ENCODE results near the gene CDKAL1. TPM values are rescaled to one million over a fixed set of nuclear protein-coding genes. Genes with fewer than 3 reads are reported as not detected.

CDKAL1 gene
- total RNA-seq, 2 donors from 2014 or later = 11.7 to 12.5 TPM

DNA sequence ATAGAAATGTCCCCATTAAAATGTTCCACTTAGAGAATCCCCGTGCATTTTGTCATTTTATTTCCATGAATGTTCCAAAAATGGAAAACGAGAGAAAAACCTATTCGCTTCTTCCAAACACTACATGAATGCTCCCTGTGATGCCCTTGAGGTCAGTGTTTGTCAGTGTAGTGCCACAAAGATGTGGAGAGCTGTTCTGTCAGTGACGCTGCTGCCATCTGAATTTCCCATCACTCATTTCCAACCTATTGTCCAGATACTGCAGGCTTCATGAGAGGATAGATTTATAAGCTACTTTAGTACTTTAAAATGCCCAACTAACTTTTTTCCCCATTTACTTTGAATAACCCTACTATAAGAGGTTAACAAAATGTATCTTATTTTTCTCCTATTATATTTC lies 335.8 kb downstream of the CDKAL1 start:
- ATAC-seq (no peak), DNase-seq (no peak)
- intact Hi-C loops (cut with DNase I, micrococcal nuclease) = no loop called here

DNA sequence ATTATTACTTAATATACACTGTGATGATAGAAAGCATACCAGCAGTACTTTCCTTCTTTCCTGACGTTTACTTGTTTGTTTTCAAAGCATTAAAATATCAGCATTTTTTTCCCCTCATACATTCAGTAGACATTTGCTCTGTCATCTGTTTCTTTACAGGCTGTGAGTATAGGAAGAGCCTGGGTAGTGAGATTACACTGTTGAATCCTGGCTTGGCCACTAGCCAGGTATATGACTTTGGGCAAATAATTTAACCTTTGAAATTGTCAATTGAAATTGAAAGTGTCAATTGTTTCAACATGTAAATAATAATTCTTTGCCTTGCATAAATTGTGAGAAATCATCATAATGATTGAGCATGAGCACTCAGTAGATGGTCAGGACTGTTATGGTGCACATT lies 336.2 kb downstream of the CDKAL1 start:
- ATAC-seq = no peak
- no peak for DNase-seq
- intact Hi-C loops (cut with DNase I, micrococcal nuclease) = no loop called here

DNA sequence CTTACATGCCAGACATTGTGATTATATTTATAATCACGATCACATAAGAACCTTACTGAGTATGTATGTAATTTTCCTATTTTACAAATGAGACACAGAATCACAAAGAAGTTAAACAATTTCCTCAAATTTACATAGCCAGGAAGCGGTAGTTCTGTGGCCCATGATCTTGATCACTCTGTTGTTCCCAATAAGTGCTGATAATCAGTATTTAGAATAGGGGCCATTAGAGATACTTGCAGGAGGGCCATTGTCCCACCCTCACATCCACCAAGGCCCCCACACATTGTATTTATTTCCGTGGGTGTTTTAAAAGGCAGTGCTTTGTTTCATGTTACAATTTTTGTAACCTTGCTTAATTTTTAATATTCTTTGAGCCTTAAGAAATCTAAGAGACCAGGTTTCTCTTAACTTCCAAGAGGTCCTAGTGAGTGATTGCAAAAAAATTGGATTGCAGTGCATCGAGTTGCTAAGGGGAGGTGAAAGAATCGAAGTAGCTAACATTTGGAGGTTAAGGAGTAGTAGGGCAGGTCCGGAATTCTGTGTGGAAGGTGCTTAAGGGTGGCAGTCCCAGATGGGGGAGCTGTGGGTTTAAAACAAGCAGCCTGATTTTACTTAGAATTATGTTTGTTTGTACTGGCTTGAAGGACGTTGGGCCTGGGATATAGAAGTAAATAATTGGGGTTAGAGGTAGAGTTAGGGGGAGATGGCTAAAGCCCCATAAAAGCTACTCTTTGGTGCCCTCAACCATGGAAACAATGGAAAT lies 339.4 kb downstream of the CDKAL1 start:
- intact Hi-C loops (cut with DNase I, micrococcal nuclease) = no loop called here
- peak; percentile 49 for ATAC-seq
- DNase-seq = no peak

DNA sequence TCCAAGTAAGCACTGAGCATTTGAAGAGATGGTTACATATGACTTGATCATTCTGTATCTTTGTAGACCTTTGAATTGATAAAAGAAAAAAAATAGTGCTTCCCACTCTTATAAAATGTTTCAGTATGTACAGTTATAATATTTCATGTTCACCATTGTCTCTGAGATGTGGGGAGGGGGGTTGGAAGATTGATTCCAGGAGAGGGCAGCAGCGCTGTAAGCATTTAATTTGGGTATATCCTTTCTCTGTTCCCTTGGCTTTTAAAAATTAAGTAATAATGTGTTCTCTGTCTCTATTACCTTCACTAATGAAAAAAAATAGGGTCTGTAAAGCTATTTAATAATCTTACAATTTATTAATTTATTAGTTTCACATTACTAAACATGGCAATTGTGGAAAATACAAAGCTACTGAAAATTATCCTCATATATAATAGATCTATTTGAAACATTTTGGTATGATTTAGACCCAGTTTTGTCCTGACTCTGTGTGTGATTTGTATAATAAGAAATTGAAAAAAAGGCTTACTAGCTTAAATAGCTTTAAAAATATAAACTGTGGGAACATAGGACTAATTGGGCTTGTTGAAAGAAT lies 341.2 kb downstream of the CDKAL1 start:
- intact Hi-C loops (cut with DNase I, micrococcal nuclease) = no loop called here
- peak; percentile 34 for ATAC-seq
- peak in 1 of 2 donors; percentile 13 for DNase-seq

DNA sequence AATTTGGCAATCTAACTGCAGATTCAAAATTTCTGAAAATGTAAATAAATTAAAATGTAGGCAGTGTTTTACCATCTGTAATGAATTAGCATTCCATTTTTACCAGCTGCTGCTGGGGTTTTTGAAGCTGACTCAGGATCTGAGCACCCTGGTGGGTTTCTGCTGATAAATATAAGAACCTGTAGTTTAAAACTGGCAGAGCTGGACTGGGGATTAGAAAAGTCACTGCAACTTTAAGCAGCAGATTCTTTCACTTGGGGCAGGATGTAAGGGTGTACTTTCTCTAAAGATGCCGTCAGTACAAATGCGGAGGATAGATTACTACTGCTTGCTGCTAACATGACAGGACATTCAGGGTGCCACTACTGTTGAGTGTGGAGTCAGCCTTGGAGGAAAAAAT lies 341.8 kb downstream of the CDKAL1 start:
- ATAC-seq (no peak), DNase-seq (no peak)
- intact Hi-C loops (cut with DNase I, micrococcal nuclease) = no loop called here

DNA sequence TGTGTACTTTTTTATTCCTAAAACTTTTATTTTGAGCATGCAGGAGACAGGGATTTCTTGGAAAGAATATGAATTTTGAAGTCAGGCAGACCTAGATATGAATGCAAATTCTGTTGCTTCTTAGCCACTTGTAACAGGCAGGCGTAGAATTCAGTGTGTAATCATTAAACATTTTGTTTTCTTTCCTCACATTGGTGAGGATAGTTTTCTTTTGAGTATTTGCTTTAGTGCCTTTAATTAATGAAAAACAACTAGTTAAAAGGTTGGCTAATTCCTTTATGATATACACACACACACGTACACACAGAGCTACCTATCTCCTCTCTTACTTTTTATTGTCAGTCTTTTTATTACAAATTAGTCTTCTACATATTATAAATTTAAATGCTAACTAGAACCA lies 342.3 kb downstream of the CDKAL1 start:
- intact Hi-C loops (cut with DNase I, micrococcal nuclease) = no loop called here
- no peak for DNase-seq

DNA sequence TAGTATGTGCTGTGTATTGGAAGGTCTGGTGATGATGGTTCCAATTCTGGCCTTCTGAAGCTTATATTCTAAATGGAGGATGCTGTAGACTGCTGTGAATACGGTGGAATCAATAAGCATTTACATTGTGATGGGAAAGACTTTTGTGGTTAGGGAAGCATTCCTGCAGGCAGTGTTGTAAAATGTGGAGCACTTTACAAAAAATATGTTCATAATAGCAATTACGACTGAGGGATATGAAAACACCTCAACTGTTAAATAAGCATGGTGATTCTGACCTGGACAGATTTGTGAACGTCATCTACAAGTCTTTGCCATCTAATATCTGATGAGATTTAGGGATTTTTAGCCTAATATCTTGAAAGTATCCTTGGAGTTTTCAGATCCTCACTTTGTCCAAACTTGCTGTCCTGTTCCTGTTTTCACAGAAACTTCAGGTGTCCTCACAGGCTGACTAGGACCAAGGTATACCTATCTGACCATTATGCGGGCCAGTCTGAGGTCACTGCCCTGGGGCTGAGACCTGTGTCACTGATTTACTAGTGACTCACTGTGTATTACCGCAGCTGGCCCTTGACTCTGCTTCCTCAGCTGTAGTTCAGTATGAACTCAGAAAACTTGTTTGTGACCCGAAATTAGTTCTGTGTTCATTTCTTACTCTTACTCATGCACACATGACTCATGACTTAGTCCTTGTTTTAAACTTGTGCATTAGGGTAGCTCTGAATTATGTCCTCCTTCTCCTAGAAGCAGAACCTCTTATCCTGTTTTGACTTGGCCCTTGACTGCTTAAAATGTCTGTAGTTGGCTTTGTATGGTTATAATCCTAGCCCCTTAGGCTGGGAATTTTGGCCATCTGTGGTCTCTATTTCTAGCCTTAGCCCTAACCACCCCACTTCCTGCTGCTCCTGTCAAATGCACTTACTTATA lies 343.0 kb downstream of the CDKAL1 start:
- ATAC-seq (peak; percentile 95), DNase-seq (peak; percentile 16 to 28)
- intact Hi-C loops (cut with DNase I, micrococcal nuclease) = no loop called here

More for the DNA sequence above, 342.3 kb downstream of the CDKAL1 start:
- ATAC-seq = no peak

DNA sequence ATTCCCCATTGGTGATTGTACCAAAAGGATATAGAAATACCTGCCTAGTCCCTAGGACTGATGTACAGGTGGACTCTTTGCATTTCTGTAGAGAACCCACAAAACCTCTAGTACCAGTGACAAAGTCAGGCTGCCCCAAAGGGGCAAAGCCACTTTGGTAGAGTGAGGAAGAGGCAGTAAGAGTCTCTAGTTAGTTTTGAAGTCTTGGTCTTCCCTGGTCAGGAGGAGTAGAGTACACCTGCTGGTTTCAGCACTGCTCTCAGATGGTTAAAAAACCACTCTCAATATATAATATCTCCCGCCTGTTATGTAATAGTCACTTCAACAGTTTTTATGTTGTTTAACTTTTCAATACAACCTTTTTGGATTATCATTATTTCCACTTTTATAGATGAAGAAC lies 344.9 kb downstream of the CDKAL1 start:
- no peak for ATAC-seq
- intact Hi-C loops (cut with DNase I, micrococcal nuclease) = no loop called here
- no peak for DNase-seq

DNA sequence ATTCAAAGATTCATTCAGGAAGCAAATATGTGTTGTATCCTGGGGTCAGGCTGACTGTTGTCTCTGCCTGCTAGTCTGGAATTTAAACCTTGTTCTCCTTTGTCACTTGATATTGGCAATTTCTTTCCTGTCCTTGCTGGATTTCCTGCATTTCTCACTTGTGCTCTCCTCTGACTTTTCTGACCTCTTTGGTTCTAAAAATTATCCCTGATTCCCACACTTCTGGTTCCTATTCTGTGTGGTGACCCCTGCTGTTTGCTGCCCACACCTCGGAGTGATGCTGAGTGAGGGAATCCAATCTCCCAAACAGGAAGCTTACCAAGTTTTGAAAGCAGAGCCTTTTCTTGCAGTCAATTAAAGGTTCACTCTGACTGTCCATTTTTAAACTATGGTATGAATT lies 345.3 kb downstream of the CDKAL1 start:
- DNase-seq (no peak), ATAC-seq (no peak)
- intact Hi-C loops (cut with DNase I, micrococcal nuclease) = no loop called here

DNA sequence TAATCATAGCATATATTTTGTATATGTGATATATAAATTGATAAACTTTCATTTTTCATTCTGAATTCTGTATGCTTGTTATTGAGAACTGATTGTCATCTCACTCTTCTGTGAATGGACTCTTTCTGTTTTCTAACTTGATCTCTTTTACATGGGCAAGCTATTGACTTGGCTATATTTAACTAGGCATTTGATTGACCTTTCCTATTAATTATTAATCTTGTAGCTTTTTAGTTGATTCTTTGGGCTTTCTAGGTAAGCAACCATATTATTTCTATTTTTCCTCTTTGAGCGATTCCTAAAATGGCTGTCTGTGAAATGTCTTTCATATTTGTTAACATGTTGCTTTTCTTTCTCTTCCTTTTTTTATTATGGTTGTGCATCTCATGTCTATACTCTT lies 347.1 kb downstream of the CDKAL1 start:
- intact Hi-C loops (cut with DNase I, micrococcal nuclease) = no loop called here
- ATAC-seq (no peak), DNase-seq (no peak)

DNA sequence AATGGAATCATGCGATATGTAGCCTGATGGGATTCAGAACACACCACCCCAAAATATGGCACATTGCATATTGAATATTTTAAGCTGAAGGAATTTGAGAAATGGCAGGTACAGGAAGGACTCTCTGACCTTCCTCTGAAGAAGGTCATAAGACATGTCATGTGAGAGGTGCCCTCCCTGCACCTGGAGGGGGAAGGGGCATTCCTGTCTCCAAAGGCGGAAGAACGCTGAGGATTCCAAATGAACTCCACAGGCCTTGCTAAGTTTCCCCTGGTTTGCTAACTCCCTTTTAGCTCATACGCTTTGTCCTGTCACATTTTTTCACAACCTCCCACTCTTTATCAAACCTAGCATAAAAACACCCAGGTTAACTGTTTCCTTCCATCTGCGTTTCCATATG lies 347.8 kb downstream of the CDKAL1 start:
- DNase-seq (no peak), ATAC-seq (no peak)
- intact Hi-C loops (cut with DNase I, micrococcal nuclease) = no loop called here

DNA sequence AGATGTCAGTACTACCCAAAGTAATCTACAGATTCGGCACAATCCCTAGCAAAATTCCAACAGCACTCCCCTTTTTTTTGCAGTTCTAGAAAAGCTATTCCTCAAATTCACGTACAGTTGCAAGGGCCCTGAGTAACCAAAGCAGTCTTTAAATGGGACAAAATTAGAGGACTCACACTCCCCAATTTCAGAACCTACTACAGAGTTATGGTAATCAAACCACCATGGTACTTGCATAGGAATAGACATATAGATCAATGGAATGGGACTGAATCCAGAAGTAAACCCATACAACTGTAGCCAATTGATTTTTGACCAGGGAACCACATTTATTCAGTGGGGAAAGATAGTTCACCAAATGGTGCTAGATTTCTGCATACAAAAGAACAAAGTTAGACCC lies 350.8 kb downstream of the CDKAL1 start:
- DNase-seq (no peak), ATAC-seq (no peak)
- intact Hi-C loops (cut with DNase I, micrococcal nuclease) = no loop called here

DNA sequence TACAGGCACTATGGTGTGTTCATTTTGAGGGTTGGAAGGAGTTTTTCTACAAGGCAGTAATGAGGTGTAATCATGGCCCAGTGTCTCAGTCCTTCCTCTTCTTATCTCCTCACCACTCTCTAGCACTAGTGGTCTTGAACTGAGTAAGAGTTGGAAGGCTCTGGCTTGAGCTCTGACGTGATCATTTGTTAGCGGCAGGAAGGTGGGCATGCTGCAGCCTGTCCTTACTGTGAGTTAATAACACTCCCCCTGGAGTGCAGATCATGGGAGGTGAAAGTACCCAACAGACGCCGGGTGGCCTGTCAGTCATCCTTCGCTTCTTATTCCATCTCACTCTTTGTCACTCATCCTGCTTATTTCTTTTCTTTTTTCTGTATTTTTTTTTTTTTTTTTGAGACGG lies 356.9 kb downstream of the CDKAL1 start:
- ATAC-seq (no peak), DNase-seq (no peak)
- intact Hi-C loops (cut with DNase I, micrococcal nuclease) = no loop called here

DNA sequence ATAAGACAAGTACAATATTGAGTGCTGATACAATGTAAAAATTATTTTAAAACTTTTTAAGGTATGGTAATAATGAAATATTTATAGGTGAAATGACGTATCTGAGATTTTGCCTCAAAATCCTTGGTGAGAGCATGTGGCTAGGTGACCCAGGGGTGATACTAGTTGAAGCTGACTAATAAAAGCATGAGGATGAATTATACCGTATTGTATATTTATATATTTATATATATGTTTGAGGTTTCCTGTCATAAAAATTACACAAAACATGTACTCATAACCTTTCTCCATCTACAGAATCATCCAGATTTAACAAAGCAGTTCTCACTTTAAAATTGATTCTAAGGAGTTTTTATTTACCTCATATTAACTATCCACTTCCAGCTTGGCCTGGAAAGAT lies 358.1 kb downstream of the CDKAL1 start:
- ATAC-seq (no peak), DNase-seq (no peak)
- intact Hi-C loops (cut with DNase I, micrococcal nuclease) = no loop called here

DNA sequence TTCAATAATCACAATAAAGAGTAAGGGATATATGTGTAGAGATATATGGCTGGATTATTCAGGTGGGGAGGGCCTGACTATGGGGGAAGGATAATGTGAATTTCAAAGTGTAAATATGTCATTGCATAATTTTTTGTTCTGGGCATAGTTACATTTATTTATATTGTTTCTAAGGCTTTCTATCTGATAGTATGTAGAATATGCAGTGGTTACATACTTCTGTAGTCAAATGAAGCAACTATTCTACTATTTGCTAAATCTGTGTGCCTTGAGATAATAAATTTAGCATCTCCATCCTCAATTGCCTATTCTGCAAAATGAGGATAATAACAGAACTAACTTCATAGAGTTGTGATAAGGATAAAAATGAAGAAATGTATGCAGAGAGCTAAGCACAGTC lies 359.2 kb downstream of the CDKAL1 start:
- DNase-seq (no peak), ATAC-seq (no peak)
- intact Hi-C loops (cut with DNase I, micrococcal nuclease) = no loop called here

DNA sequence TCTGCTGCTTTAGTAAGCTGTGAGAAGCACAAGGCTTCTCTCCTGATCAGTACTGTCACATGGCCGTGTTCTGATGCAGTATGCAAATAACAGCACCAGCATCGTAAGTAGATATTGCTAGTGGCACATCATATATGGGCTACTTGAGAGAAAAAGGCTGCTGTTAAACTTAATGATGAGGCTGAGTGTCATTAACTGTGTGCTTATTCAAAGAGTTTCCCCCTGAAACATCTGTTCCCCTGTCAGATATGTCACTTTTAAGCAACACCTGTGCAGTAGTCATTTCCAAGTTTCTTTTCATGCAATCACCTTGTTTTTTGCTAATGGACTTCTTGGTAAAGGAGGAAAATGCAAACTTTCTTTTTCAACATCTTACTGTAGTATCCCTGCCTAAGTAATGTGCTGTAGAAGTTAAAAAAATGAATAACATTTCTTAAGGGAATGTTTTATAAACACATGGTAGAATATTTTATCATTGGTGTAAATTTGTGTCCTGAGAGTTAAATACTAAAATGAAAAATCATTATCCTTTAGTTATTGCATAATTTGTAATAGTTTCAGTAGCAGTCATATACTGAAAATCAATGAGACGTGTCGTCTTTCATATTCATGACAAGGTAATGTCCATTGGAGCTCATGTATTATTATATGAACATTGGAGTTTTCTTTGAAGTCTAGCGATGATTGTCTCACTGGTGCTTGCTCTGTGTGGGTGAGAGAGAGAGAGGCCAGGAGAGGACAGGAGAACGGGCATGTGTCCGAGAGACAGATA lies 366.3 kb downstream of the CDKAL1 start:
- intact Hi-C loops (cut with DNase I, micrococcal nuclease) = no loop called here
- DNase-seq (no peak), ATAC-seq (no peak)

DNA sequence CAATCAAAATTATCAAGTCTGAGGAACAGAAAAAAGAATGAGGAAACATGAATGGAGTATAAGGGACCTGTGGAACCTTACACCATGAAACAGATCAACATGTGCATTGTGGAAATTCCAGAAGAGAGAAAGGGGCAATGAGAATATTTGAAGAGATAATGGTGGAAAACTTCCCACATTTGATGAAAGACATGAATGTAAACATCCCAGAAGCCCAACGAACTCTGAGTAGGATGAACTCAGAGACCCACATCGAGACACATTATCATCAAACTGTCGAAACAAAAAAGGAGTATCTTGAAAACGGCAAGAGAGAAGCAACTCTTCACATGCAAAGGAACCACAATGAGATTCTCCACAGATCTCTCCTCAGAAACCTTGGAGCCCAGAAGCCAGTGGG lies 371.1 kb downstream of the CDKAL1 start:
- intact Hi-C loops (cut with DNase I, micrococcal nuclease) = no loop called here
- no peak for DNase-seq
- no peak for ATAC-seq

DNA sequence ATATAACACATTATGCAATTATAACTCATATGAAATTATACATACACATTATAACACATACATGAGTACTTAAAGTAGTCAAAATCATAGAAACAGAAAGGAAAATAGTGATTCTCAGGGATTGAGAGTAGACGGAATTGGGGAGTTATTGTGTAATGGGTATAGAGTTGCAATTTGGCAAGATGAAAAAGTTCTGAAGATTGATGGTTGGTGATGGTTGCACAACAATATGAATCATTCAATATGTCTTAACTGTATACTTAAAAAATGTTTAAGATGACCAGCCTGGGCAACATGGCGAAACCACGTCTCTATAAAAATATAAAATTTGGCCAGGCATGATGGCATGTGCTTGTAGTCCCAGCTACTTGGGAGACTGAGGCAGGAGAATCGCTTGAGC lies 372.7 kb downstream of the CDKAL1 start:
- DNase-seq (no peak), ATAC-seq (no peak)
- intact Hi-C loops (cut with DNase I, micrococcal nuclease) = no loop called here

DNA sequence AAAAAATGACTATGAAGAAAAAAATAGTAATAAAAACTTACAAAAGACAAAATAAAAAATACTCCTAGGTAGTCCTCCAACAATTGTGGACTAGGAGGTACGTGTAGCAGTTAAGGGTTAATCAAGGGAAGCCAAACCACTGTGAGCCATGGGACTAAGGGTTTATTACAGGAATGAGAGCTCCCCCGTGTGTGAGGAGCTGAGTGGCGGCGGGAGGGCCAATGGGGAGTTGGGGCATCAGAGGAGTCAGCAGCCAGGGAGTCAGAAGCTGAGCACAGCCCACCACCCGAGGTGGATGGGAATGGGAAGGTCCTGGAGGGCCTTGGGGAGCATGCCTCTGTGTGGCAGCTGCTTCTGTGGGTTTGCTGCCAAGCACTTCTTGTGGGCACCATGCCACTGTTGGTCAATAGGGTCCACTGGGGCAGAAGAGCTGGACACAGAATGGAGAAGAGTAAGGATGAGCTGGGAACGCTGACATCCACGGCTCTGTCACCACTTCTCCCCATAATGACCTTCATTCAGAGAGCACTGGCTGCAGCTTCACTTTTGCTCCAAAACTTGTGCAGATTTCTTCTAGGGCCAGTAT lies 373.3 kb downstream of the CDKAL1 start:
- intact Hi-C loops (cut with DNase I, micrococcal nuclease) = no loop called here
- DNase-seq (no peak), ATAC-seq (no peak)
